ENCODE measurements around the gene LNPEP. TPM values are rescaled to one million over a fixed set of nuclear protein-coding genes. Genes with fewer than 3 reads are reported as not detected.

Gene LNPEP
- total RNA-seq, 1 experiment from 2014 or later, result 6.4 TPM

- Mint-ChIP-seq H3K27me3 (ENCODE audit: low read depth) (no peaks in the 10 kb centered on the region), H3K4me1 (no peaks in the 10 kb centered on the region), H3K27ac (no peak overlapping the region), H3K4me3 (no peak overlapping the region), H3K36me3 (no peaks in the 10 kb centered on the region), H3K9me3 (no peaks in the 10 kb centered on the region)
- no peak for ATAC-seq
- POLR2A ChIA-PET, result no interaction called here
- no peak for DNase-seq (ENCODE audit: low spot score)
- CTCF ChIA-PET, result interaction anchor here (0.7 kb wide), 1 partner anchor 20 kb away, joined by 4 read pairs; no protein-coding TSS in a partner anchor
- no peak for TF ChIP-seq RELA (CRISPR knock-in tag; IDR thresholded peaks at IDR 0.05; ENCODE audit: borderline replicate concordance)
- TF ChIP-seq TP53 (CRISPR knock-in tag; IDR thresholded peaks at IDR 0.05), result no peak
- no peak for TF ChIP-seq FOXK1 (CRISPR knock-in tag; IDR thresholded peaks at IDR 0.05)
- TF ChIP-seq FOXJ3 (CRISPR knock-in tag; IDR thresholded peaks at IDR 0.05; ENCODE audit: borderline replicate concordance), result no peak
- TF ChIP-seq STAT6 (CRISPR knock-in tag; conservative IDR thresholded peaks at IDR 0.05; ENCODE audit: low read depth), result no peak
- no peak for TF ChIP-seq ZNF121 (CRISPR knock-in tag; IDR thresholded peaks at IDR 0.05)
- TF ChIP-seq ELF4 (CRISPR knock-in tag; IDR thresholded peaks at IDR 0.05; ENCODE audit: low read depth), result no peak
- no peak for TF ChIP-seq ZMAT4 (CRISPR knock-in tag; IDR thresholded peaks at IDR 0.05)
- TF ChIP-seq CDX4 (CRISPR knock-in tag; IDR thresholded peaks at IDR 0.05; ENCODE audit: borderline replicate concordance), result no peak
- no peak for TF ChIP-seq PRDM15 (CRISPR knock-in tag; IDR thresholded peaks at IDR 0.05)
- no peak for TF ChIP-seq JUN (CRISPR knock-in tag; IDR thresholded peaks at IDR 0.05)
- TF ChIP-seq JAZF1 (CRISPR knock-in tag; IDR thresholded peaks at IDR 0.05), result no peak
Measured at GRCh38 chr5:96903300-96903699, 32.6 kb upstream of the LNPEP start.

- CTCF ChIA-PET, result interaction anchor here (0.7 to 1.1 kb wide), 2 partner anchors 19 to 35 kb away, joined by 4 to 5 read pairs; no protein-coding TSS in a partner anchor
- no peak overlapping the region for H3K4me3 Mint-ChIP-seq
- H3K27me3 Mint-ChIP-seq (ENCODE audit: low read depth), result no peaks in the 10 kb centered on the region
- H3K4me1 Mint-ChIP-seq, result no peaks in the 10 kb centered on the region
- no peaks in the 10 kb centered on the region for H3K9me3 Mint-ChIP-seq
- no peaks in the 10 kb centered on the region for H3K36me3 Mint-ChIP-seq
- TF ChIP-seq FOXJ3 (CRISPR knock-in tag; IDR thresholded peaks at IDR 0.05; ENCODE audit: borderline replicate concordance), result no peak
- TF ChIP-seq ZNF671 (CRISPR knock-in tag; IDR thresholded peaks at IDR 0.05), result no peak
- TF ChIP-seq ZBTB21 (CRISPR knock-in tag; IDR thresholded peaks at IDR 0.05; ENCODE audit: borderline replicate concordance), result no peak
- no peak for TF ChIP-seq CDX4 (CRISPR knock-in tag; IDR thresholded peaks at IDR 0.05; ENCODE audit: borderline replicate concordance)
- TF ChIP-seq AR (CRISPR knock-in tag; IDR thresholded peaks at IDR 0.05), result no peak
- TF ChIP-seq SP1 (CRISPR knock-in tag; conservative IDR thresholded peaks at IDR 0.05), result no peak
- TF ChIP-seq CREB1 (CRISPR knock-in tag; IDR thresholded peaks at IDR 0.05), result no peak
- TF ChIP-seq SOX15 (CRISPR knock-in tag; IDR thresholded peaks at IDR 0.05), result no peak
- TF ChIP-seq IRF2 (CRISPR knock-in tag; IDR thresholded peaks at IDR 0.05; ENCODE audit: borderline replicate concordance, low read depth), result no peak
- TF ChIP-seq USF2 (CRISPR knock-in tag; IDR thresholded peaks at IDR 0.05), result no peak
- POLR2A ChIA-PET, result no interaction called here
- H3K27ac Mint-ChIP-seq, result no peak overlapping the region
- DNase-seq (ENCODE audit: low spot score) (no peak), ATAC-seq (no peak)
Measured at GRCh38 chr5:96904054-96904931, 31.6 kb upstream of the LNPEP start.

All from WTC11 (cell line).